Measurements from ENCODE around the gene CEP350. TPM values are rescaled to one million over a fixed set of nuclear protein-coding genes. Genes with fewer than 3 reads are reported as not detected.

The CEP350 gene
- total RNA-seq, 3 donors from 2014 or later, result 79.0 to 124 (median 95.0) TPM

- Histone ChIP-seq H3K27ac (no peak overlapping the region), H3K4me3 (no peak overlapping the region), H3K36me3 (peaks cover 11% of the 10 kb centered on the region), H3K9me3 (no peaks in the 10 kb centered on the region), H3K4me1 (no peaks in the 10 kb centered on the region), H3K27me3 (no peaks in the 10 kb centered on the region)
- no peak for DNase-seq (ENCODE audit: low spot score in 2 of 2)
- TF ChIP-seq POLR2AphosphoS5 (IDR thresholded peaks at IDR 0.05) (no peak), POLR2A (IDR thresholded peaks at IDR 0.05) (no peak)
- TF ChIP-seq, protein P1, sequence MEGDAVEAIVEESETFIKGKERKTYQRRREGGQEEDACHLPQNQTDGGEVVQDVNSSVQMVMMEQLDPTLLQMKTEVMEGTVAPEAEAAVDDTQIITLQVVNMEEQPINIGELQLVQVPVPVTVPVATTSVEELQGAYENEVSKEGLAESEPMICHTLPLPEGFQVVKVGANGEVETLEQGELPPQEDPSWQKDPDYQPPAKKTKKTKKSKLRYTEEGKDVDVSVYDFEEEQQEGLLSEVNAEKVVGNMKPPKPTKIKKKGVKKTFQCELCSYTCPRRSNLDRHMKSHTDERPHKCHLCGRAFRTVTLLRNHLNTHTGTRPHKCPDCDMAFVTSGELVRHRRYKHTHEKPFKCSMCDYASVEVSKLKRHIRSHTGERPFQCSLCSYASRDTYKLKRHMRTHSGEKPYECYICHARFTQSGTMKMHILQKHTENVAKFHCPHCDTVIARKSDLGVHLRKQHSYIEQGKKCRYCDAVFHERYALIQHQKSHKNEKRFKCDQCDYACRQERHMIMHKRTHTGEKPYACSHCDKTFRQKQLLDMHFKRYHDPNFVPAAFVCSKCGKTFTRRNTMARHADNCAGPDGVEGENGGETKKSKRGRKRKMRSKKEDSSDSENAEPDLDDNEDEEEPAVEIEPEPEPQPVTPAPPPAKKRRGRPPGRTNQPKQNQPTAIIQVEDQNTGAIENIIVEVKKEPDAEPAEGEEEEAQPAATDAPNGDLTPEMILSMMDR (IDR thresholded peaks at IDR 0.05), result no peak
- intact Hi-C loops (cut with DNase I; ENCODE audit: low total_unique reads), result no loop called here
Measured at GRCh38 chr1:180092931-180093650, 138.5 kb downstream of the CEP350 start.

GRCh38 chr1:180094705-180095295, 140.2 kb downstream of the CEP350 start:
- H3K4me1 ChIP-seq, result no peaks in the 10 kb centered on the region

GRCh38 chr1:180096584-180097325, 142.1 kb downstream of the CEP350 start:
- Histone ChIP-seq H3K4me1 (no peaks in the 10 kb centered on the region), H3K9me3 (no peaks in the 10 kb centered on the region), H3K4me3 (no peak overlapping the region), H3K36me3 (peaks cover 11% of the 10 kb centered on the region), H3K27me3 (no peaks in the 10 kb centered on the region), H3K27ac (no peak overlapping the region)
- no peak for DNase-seq (ENCODE audit: low spot score in 2 of 2)
- intact Hi-C loops (cut with DNase I; ENCODE audit: low total_unique reads), result no loop called here
- TF ChIP-seq, protein P1 (IDR thresholded peaks at IDR 0.05), result no peak
- TF ChIP-seq POLR2AphosphoS5 (IDR thresholded peaks at IDR 0.05) (no peak), POLR2A (IDR thresholded peaks at IDR 0.05) (no peak)

More at GRCh38 chr1:180094705-180095295, 140.2 kb downstream of the CEP350 start:
- Histone ChIP-seq H3K9me3 (no peaks in the 10 kb centered on the region), H3K36me3 (peaks cover 11% of the 10 kb centered on the region), H3K4me3 (no peak overlapping the region), H3K27ac (no peak overlapping the region), H3K27me3 (no peaks in the 10 kb centered on the region)
- TF ChIP-seq, protein P1 (IDR thresholded peaks at IDR 0.05), result no peak
- no peak for TF ChIP-seq POLR2AphosphoS5 (IDR thresholded peaks at IDR 0.05)
- TF ChIP-seq POLR2A (IDR thresholded peaks at IDR 0.05), result no peak
- DNase-seq (ENCODE audit: low spot score in 2 of 2), result no peak
- intact Hi-C loops (cut with DNase I; ENCODE audit: low total_unique reads), result no loop called here

DNA sequence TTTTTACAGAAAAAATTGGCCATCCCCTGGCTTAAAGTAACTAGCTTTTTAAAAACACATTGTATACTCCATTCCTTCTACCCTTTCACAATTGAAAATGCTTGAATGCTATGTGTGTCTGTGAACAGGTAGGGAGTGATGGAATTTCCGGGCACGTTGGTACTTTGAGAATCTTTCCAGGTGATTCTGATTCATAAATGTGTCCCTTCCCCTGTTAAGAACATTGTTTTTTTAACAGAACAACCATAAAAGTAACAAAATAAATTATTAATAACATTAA, 142.7 kb downstream of the CEP350 start:
- H3K27me3 ChIP-seq, result no peaks in the 10 kb centered on the region
- DNase-seq (ENCODE audit: low spot score in 2 of 2), result no peak
- no peak overlapping the region for H3K27ac ChIP-seq
- intact Hi-C loops (cut with DNase I; ENCODE audit: low total_unique reads), result no loop called here
- peaks cover 7% of the 10 kb centered on the region for H3K36me3 ChIP-seq
- TF ChIP-seq, protein P1 (IDR thresholded peaks at IDR 0.05), result no peak
- TF ChIP-seq POLR2A (IDR thresholded peaks at IDR 0.05) (no peak), POLR2AphosphoS5 (IDR thresholded peaks at IDR 0.05) (no peak)
- no peaks in the 10 kb centered on the region for H3K9me3 ChIP-seq
- H3K4me1 ChIP-seq, result no peaks in the 10 kb centered on the region
- H3K4me3 ChIP-seq, result no peak overlapping the region

- no peak overlapping the region for H3K27ac ChIP-seq
- no peaks in the 10 kb centered on the region for H3K9me3 ChIP-seq
- H3K27me3 ChIP-seq, result no peaks in the 10 kb centered on the region
- no peaks in the 10 kb centered on the region for H3K4me1 ChIP-seq
- no peaks in the 10 kb centered on the region for H3K36me3 ChIP-seq
- no peak for TF ChIP-seq POLR2A (IDR thresholded peaks at IDR 0.05)
- TF ChIP-seq, protein P1 (IDR thresholded peaks at IDR 0.05), result no peak
- no peak for TF ChIP-seq POLR2AphosphoS5 (IDR thresholded peaks at IDR 0.05)
- DNase-seq (ENCODE audit: low spot score in 2 of 2), result no peak
- no peak overlapping the region for H3K4me3 ChIP-seq
- intact Hi-C loops (cut with DNase I; ENCODE audit: low total_unique reads), result no loop called here
Measured at GRCh38 chr1:180101411-180101810, 146.8 kb downstream of the CEP350 start.

Data from breast epithelium (tissue), 4 donors.